Testis (tissue), 3 donors: ENCODE results near the gene ANO1. TPM values are rescaled to one million over a fixed set of nuclear protein-coding genes. Genes with fewer than 3 reads are reported as not detected.

ENCODE experiments used
- DNase-seq: peaks from one replicate; pipeline ENCODE4 v3.0.0-alpha.2; 2019
- H3K27ac ChIP-seq, 2 donors: fragments of 200-600 bp; sonication (generic); one replicate each; pipeline ENCODE4 v1.5.1; 2019
- H3K27me3 ChIP-seq: fragments of 200-600 bp; sonication (generic); one replicate; pipeline ENCODE4 v1.5.1; 2019
- H3K36me3 ChIP-seq: fragments of 200-600 bp; sonication (generic); one replicate; pipeline ENCODE4 v1.5.1; 2017; ENCODE audit warnings: low read depth; ENCODE audit errors: missing control alignments
- H3K4me1 ChIP-seq: fragments of 200-600 bp; sonication (generic); one replicate; pipeline ENCODE4 v1.5.1; 2019
- H3K4me3 ChIP-seq, 2 donors: fragments of 200-600 bp; sonication (generic); one replicate each; pipeline ENCODE4 v1.5.1; 2017 to 2019
- H3K9me3 ChIP-seq: fragments of 200-600 bp; sonication (generic); one replicate; pipeline ENCODE4 v1.5.1; 2017
- CTCF ChIP-seq, 3 experiments: fragments of 450-650 bp in 2 of 3; fragments of 200-600 bp in 1 of 3; sonication (generic) in 1 of 3; IDR thresholded peaks; one replicate each; pipeline ENCODE4 v1.5.1; 2016 to 2019; ENCODE audit warnings: antibody characterized with exemption in 3 of 3, mild to moderate bottlenecking in 2 of 3, moderate library complexity in 1 of 3
- POLR2A ChIP-seq: fragments of 450-650 bp; IDR thresholded peaks from one replicate; pipeline ENCODE4 v1.6.1; 2017; ENCODE audit warnings: antibody characterized with exemption, mild to moderate bottlenecking, moderate library complexity
- WGBS, 2 donors: methylation state at CpG; one replicate each; pipeline ENCODE4 v1.1.5; 2018; 5-methylcytosine and 5-hydroxymethylcytosine counted together
- intact Hi-C: fragments of 100-400 bp; cut with DNase I; formaldehyde crosslinking; loops from one replicate; pipeline ENCODE4 v1.15.1; 2023; ENCODE audit warnings: low total_unique reads
- polyA plus RNA-seq: library from polyadenylated mRNA; stranded (reverse); fragments of 350-450 nt; fragmentation: Illumina TruSeq; extraction: RNeasy Lipid Tissue Mini Kit (QIAGEN cat#74804); gene quantifications from one replicate; pipeline ENCODE4 v1.2.3, GENCODE V29; 2014; ENCODE audit warnings: low read depth, low replicate concordance; ENCODE audit not compliant: insufficient read depth
- total RNA-seq, 2 donors: library from RNA; depleted of rRNA; stranded (reverse); fragments of >200 nt; gene quantifications; one replicate each; pipeline ENCODE4 v1.2.3, GENCODE V29; 2016

Gene ANO1
- total and polyA plus RNA-seq, 3 donors from 2014 or later, result 10.3 to 42.7 (median 25.4) TPM

- no peak for DNase-seq
- H3K36me3 ChIP-seq, result no peaks in the 10 kb centered on the region
- no peak overlapping the region for H3K27ac ChIP-seq
- no peaks in the 10 kb centered on the region for H3K9me3 ChIP-seq
- intact Hi-C loops, result no loop called here
- H3K27me3 ChIP-seq, result no peaks in the 10 kb centered on the region
- WGBS, 2 donors, result 86 to 91% methylated on average over 3 of the region's 3 CpGs
- no peaks in the 10 kb centered on the region for H3K4me1 ChIP-seq
- no peak overlapping the region for H3K4me3 ChIP-seq
- TF ChIP-seq POLR2A, result no peak
- no peak for TF ChIP-seq CTCF (IDR thresholded peaks at IDR 0.05)
These were observed 148.1 kb downstream of the ANO1 start for GRCh38 chr11:70226183-70226582.

DNA sequence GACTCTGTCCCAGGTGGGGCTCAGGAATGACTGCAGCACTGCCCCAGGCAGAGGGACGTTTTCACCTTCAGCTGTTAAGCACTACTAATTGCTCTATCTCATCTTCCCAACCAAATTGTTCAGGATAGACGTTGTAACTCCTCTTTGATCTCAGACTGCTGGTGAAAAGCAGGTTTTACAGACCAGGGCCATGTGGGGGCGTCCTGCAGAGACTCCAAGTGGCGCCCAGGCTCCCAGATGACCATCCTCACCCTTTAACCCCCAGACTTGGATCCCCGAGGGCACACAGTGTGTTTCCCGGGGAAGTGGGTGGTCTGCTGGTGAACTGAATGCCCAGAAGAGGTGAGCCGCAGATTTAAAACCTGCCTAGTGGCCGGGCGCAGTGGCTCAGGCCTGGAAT lies 148.8 kb downstream of the ANO1 start:
- WGBS, 2 donors, result 59 to 77% methylated on average over 9 of the region's 9 CpGs
- TF ChIP-seq POLR2A (no peak), CTCF (IDR thresholded peaks at IDR 0.05) (no peak)
- H3K27me3 ChIP-seq, result no peaks in the 10 kb centered on the region
- intact Hi-C loops, result no loop called here
- no peak for DNase-seq
- no peaks in the 10 kb centered on the region for H3K4me1 ChIP-seq
- no peaks in the 10 kb centered on the region for H3K9me3 ChIP-seq
- no peak overlapping the region for H3K4me3 ChIP-seq
- H3K36me3 ChIP-seq, result no peaks in the 10 kb centered on the region
- H3K27ac ChIP-seq, result no peak overlapping the region

DNA sequence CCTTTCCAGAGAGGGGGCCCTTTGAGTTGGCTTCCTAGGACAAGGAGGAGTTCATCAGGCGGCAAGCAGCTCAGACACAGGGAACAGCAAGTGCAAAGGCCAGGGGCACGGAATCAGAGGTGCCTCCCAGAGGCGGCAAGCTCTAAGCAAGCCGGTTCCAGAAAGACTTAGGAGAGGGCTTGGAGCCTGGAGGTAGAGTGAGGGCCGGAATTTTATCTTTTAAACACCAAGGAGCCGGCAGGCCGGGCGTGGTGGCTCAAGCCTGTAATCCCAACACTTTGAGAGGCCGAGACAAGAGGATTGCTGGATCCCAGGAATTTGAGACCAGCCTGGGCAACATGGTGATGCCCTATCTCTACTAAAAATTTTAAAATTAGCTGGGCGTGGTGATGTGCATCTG lies 151.6 kb downstream of the ANO1 start:
- Histone ChIP-seq H3K27me3 (no peaks in the 10 kb centered on the region), H3K9me3 (no peaks in the 10 kb centered on the region), H3K36me3 (no peaks in the 10 kb centered on the region), H3K4me3 (no peak overlapping the region), H3K4me1 (no peaks in the 10 kb centered on the region), H3K27ac (no peak overlapping the region)
- TF ChIP-seq CTCF (IDR thresholded peaks at IDR 0.05) (no peak), POLR2A (no peak)
- WGBS, 2 donors, result 83 to 95% methylated on average over 9 to 10 of the region's 10 CpGs
- no peak for DNase-seq
- intact Hi-C loops, result no loop called here

- no peak overlapping the region for H3K4me3 ChIP-seq
- no peaks in the 10 kb centered on the region for H3K36me3 ChIP-seq
- no peak overlapping the region for H3K27ac ChIP-seq
- H3K4me1 ChIP-seq, result no peaks in the 10 kb centered on the region
- no peaks in the 10 kb centered on the region for H3K9me3 ChIP-seq
- DNase-seq, result no peak
- no peaks in the 10 kb centered on the region for H3K27me3 ChIP-seq
- TF ChIP-seq CTCF (IDR thresholded peaks at IDR 0.05), result no peak
- no peak for TF ChIP-seq POLR2A
- WGBS, 2 donors, result 83 to 86% methylated on average over 8 of the region's 8 CpGs
- intact Hi-C loops, result no loop called here
These were observed 152.2 kb downstream of the ANO1 start for GRCh38 chr11:70230151-70230839.
